ENCODE results near the gene CTBP1. TPM values are rescaled to one million over a fixed set of nuclear protein-coding genes. Genes with fewer than 3 reads are reported as not detected.
A peak's percentile ranks its signal among the peaks of the same experiment; 100 is the strongest.

The CTBP1 gene
- total RNA-seq, 1 donor from 2014 or later = 165 TPM

GRCh38 chr4:1207603-1208265, 41.2 kb downstream of the CTBP1 start:
- Mint-ChIP-seq H3K36me3 (ENCODE audit: low read depth, unreplicated experiment) (peaks cover 6% of the 10 kb centered on the region), H3K9me3 (ENCODE audit: unreplicated experiment) (no peaks in the 10 kb centered on the region), H3K27ac (ENCODE audit: unreplicated experiment) (no peak overlapping the region), H3K4me1 (ENCODE audit: unreplicated experiment) (no peaks in the 10 kb centered on the region), H3K4me3 (ENCODE audit: unreplicated experiment) (no peak overlapping the region), H3K27me3 (ENCODE audit: unreplicated experiment) (peaks cover 7% of the 10 kb centered on the region)
- DNase-seq (ENCODE audit: low spot score) = no peak
- no peak for TF ChIP-seq CTCF (IDR thresholded peaks at IDR 0.05; ENCODE audit: unreplicated experiment)

DNA sequence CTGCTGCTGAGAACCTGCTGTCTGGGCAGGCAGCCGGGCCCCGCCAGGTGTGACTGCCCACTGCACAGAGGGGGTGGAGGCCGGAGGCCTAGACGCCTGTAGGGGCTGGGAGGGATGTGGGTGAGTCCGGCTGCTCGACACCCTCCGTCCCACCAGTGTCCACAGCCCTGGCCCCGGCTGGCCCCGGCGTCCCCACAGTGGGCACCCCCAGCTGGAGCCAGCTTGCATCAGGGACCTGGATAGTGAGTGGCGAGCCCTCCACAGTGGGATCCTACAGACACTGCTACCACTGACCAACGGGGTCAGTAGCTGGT, 41.8 kb downstream of the CTBP1 start:
- DNase-seq (ENCODE audit: low spot score) = no peak
- TF ChIP-seq CTCF (IDR thresholded peaks at IDR 0.05; ENCODE audit: unreplicated experiment) = no peak
- H3K4me3 Mint-ChIP-seq (ENCODE audit: unreplicated experiment) = no peak overlapping the region
- peaks cover 6% of the 10 kb centered on the region for H3K36me3 Mint-ChIP-seq (ENCODE audit: low read depth, unreplicated experiment)
- no peak overlapping the region for H3K27ac Mint-ChIP-seq (ENCODE audit: unreplicated experiment)
- peaks cover 7% of the 10 kb centered on the region for H3K27me3 Mint-ChIP-seq (ENCODE audit: unreplicated experiment)
- no peaks in the 10 kb centered on the region for H3K9me3 Mint-ChIP-seq (ENCODE audit: unreplicated experiment)
- H3K4me1 Mint-ChIP-seq (ENCODE audit: unreplicated experiment) = peaks cover 2% of the 10 kb centered on the region

GRCh38 chr4:1206299-1207156, 42.4 kb downstream of the CTBP1 start:
- no peak for TF ChIP-seq CTCF (IDR thresholded peaks at IDR 0.05; ENCODE audit: unreplicated experiment)
- DNase-seq (ENCODE audit: low spot score) = no peak

GRCh38 chr4:1205586-1206298, 43.2 kb downstream of the CTBP1 start:
- no peak overlapping the region for H3K27ac Mint-ChIP-seq (ENCODE audit: unreplicated experiment)
- H3K27me3 Mint-ChIP-seq (ENCODE audit: unreplicated experiment) = peaks cover 9% of the 10 kb centered on the region
- H3K4me1 Mint-ChIP-seq (ENCODE audit: unreplicated experiment) = peaks cover 6% of the 10 kb centered on the region
- peak; percentile 5 for DNase-seq (ENCODE audit: low spot score)
- H3K4me3 Mint-ChIP-seq (ENCODE audit: unreplicated experiment) = no peak overlapping the region
- H3K36me3 Mint-ChIP-seq (ENCODE audit: low read depth, unreplicated experiment) = no peaks in the 10 kb centered on the region
- TF ChIP-seq CTCF (IDR thresholded peaks at IDR 0.05; ENCODE audit: unreplicated experiment) = no peak
- H3K9me3 Mint-ChIP-seq (ENCODE audit: unreplicated experiment) = no peaks in the 10 kb centered on the region

More at GRCh38 chr4:1206299-1207156, 42.4 kb downstream of the CTBP1 start:
- H3K4me1 Mint-ChIP-seq (ENCODE audit: unreplicated experiment) = peaks cover 6% of the 10 kb centered on the region
- H3K9me3 Mint-ChIP-seq (ENCODE audit: unreplicated experiment) = no peaks in the 10 kb centered on the region
- no peak overlapping the region for H3K4me3 Mint-ChIP-seq (ENCODE audit: unreplicated experiment)
- H3K36me3 Mint-ChIP-seq (ENCODE audit: low read depth, unreplicated experiment) = peaks cover 3% of the 10 kb centered on the region
- peaks cover 8% of the 10 kb centered on the region for H3K27me3 Mint-ChIP-seq (ENCODE audit: unreplicated experiment)
- no peak overlapping the region for H3K27ac Mint-ChIP-seq (ENCODE audit: unreplicated experiment)

Measured in endothelial cell (in vitro differentiated cells).